Cardiac fibroblast (primary cell): ENCODE results near the gene NRSN2.

Experiments
- DNase-seq, 2 donors: peaks; one replicate each; pipeline versions ENCODE4 v3.0.0 to v3.0.0-alpha.2; 2010; ENCODE audit warnings: low read depth in 2 of 2
- H3K4me3 ChIP-seq, 2 donors: replicated peaks in 1 of 2; 1 replicate in 1 of 2; 2 replicates in 1 of 2; pipeline ENCODE4 v1.5.1; 2011; ENCODE audit warnings: low read depth in 2 of 2, low read length in 2 of 2, mild to moderate bottlenecking in 2 of 2, moderate library complexity in 1 of 2
- CTCF ChIP-seq: IDR thresholded peaks from one replicate; pipeline ENCODE4 v1.5.1; 2011; ENCODE audit warnings: low read depth, mild to moderate bottlenecking, low read length, inconsistent platforms

The NRSN2 gene

GRCh38 chr20:325889-326644, 20.8 kb upstream of the NRSN2 start:
- TF ChIP-seq CTCF: no peak
- DNase-seq: peak; percentile 58 to 72
- peak overlapping the region; percentile 72 to 91 for H3K4me3 ChIP-seq

- no peak for TF ChIP-seq CTCF
- peak; percentile 14 to 24 for DNase-seq
- peak overlapping the region; percentile 72 to 91 for H3K4me3 ChIP-seq
Observed at GRCh38 chr20:326645-327185, 20.2 kb upstream of the NRSN2 start.

- no peak for TF ChIP-seq CTCF
- H3K4me3 ChIP-seq: peak overlapping the region; percentile 72 to 91
- peak; percentile 78 to 96 for DNase-seq
Observed at GRCh38 chr20:327186-328026, 19.5 kb upstream of the NRSN2 start.

GRCh38 chr20:328027-328974, 18.6 kb upstream of the NRSN2 start:
- H3K4me3 ChIP-seq: peak overlapping the region; percentile 72 to 91
- peak; percentile 4 to 21 for DNase-seq
- TF ChIP-seq CTCF: no peak

- peak in 1 of 2 donors; percentile 5 for DNase-seq
- H3K4me3 ChIP-seq: no peak overlapping the region
- no peak for TF ChIP-seq CTCF
Observed at GRCh38 chr20:328975-329695, 17.8 kb upstream of the NRSN2 start.
